ENCODE results near the gene TOMM6. TPM values are rescaled to one million over a fixed set of nuclear protein-coding genes. Genes with fewer than 3 reads are reported as not detected.

Gene TOMM6
- total RNA-seq, 1 donor from 2014 or later = 194 TPM

DNA sequence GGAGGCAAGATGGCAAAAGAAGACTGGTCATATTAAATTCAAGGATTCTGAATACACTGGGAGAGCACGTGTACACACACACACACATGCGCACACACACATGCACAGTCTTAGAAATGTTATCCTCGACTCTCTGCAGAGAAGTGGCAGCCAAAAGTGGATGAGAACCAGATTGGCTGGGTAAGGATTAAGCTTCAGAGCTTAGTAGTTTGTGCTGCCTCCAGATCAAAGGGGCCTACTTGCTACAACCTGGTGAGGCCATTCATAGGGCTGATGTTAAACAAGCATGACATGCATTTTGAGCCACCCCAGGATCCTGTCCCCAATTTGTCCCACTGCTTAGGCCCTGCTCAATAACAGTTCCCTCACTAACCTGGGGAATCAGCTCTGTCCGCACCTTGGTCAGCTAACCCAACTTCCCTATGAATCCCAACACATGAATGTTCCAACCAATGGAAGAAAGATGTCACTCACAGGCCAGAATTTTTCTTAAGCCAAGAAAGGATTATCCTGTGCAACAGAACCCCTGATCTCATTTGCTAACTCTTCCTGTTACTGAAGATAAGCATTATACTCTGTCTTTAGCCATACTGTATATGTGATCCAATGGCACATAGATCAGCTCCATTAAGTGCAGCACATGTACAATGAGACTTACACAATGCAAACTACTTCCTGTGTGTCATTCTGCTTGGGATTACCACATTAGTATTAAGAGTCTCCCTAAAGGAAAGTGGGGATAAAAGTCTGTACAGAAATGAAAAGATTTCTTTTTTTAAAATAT is 31.0 kb downstream of the TOMM6 start:
- intact Hi-C loops (cut with micrococcal nuclease) = no loop called here

DNA sequence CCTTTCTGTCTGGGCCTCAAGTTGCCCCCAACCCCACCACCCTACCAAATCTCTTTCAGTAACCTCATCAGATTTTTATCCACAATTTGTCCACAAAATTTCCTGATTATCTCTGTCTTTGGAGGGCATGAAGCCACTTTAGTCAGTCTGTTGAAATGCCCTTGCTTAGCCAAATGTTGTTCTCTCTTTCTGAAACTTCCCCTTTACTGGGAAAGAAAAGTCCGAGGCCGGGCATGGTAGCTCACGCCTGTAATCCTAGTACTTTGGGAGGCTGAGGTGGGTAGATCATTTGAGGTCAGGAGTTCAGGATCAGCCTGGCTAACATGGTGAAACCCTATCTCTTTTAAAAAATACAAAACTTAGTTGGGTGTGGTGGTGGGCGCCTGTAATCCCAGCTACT is 33.8 kb downstream of the TOMM6 start:
- intact Hi-C loops (cut with micrococcal nuclease) = no loop called here

DNA sequence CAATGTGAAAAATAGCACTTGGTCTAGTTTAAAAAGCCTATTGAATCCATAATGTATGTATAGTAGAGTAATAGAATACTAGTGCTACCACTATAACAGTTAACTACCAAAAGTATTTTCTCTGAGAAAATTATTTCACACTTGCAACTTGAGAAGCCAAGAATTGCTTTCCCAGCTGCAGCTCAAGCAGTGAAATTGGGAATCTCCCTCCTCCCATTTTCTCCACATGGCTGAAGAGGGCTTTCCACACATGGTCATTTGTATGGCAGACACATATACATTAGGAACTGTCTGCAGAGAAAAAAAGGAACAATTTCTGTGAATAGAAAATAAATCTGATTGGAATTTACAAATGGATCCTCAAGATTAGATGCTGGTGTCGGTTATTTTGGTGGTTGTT is 34.5 kb downstream of the TOMM6 start:
- intact Hi-C loops (cut with micrococcal nuclease) = no loop called here

DNA sequence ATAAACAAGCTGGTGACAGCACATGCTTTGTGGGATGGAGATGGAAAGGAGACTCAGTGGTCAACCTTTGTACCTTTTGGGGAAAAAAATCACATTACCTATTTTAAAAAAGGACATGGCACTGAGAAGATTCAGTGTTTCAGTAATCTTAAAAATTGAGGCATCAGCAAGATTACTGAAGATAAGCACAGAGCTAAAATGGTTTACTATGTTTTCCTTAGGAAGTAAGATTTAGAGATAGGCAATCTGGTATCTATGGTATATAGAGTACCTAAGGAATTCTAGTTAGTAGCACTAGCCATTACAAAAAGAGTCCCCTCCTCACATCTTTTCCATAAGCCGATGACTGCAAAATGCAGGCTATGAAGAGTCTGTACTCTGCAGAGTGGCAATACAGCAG is 35.7 kb downstream of the TOMM6 start:
- intact Hi-C loops (cut with micrococcal nuclease) = no loop called here

DNA sequence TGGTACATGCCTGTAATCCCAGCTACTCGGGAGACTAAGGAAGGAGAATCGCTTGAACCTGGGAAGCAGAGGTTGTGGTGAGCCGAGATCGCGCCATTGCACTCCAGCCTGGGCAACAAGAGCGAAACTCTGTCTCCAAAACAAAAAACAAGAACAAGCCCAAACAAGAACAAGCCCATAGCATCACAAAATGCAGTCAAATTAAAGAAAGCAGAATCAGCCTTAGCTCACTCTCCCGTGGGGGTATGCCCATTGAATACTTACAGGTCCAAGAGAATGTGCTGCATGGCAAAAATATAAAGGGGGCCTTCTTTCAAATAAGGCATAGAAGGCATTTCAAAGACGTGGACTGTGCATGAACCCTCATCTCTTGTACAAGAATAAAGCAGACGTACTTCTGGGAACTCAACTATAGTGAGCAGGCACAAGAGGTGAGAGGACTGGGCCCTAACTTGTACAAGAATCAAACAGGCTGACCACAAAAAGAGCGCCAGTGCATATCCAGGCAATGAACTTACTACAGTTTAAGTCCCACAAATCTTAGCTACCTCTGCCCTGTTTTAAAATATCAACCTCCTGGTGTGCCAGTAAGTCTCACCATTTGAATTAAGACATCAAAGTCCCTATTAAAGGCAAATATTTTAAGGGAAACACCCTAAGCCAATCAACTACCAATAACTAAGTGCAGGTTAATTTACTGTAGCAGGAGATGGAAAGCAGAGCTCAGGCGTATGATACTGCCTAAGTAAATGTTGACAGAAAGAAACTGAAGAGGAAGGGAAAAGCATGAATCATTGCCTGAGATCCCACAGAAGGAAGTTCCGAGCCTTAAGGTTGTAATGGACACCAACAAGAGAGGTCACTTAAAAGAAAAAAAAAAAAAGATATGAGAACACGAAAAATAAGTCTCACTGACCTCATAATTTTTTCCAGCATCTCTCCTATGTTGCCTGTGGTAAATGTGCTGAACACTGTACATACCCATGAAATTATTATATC is 37.4 kb downstream of the TOMM6 start:
- intact Hi-C loops (cut with micrococcal nuclease) = no loop called here

DNA sequence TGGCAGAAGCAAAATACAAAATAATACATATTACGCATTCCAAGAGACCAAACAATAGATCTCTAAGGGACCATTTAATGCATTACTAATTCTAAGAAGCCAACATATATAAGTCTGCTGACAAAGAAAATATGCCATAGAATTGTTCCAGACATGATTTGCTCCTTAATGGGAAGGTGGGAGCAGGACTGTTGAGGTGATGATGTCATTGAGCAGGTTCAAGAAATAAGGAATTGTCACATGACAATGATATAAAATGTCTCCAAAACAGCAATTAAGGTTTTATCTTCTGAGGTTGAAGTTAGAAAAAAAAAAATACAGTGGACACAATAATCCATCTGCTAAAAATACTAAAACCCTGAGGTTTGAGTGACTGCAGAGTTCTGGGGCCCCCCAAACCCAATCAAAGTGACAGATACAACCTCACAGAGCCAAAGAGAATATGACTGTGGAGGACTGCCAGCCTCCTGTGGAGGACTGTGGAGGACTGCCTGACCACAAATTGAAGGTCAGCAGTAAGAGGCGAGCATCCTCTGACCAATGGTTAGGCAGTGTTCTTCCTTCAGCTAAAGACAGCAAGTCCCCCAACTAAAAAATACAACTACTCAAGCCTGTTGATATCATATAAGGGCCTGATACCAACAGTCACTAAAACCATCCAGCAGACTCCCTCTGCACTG is 39.0 kb downstream of the TOMM6 start:
- intact Hi-C loops (cut with micrococcal nuclease) = no loop called here

DNA sequence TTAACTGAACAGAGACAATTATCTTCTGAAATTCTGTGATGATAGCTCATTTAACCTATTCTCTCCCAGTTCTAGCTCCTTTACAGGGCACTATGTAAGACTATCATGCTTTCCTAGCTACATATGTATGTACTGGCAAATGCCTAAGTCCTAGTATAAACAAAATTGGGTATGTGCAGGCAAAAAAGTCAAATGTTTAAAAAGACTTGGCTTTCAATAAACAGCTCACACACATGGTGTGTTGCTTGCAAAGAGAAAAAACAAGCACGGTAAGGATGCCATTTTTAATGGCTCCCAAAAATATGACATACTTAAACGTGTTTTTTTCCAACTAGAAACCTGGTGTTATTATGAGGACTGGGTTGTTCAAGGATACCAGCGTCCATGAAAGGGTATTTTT is 44.8 kb downstream of the TOMM6 start:
- intact Hi-C loops (cut with micrococcal nuclease) = no loop called here

DNA sequence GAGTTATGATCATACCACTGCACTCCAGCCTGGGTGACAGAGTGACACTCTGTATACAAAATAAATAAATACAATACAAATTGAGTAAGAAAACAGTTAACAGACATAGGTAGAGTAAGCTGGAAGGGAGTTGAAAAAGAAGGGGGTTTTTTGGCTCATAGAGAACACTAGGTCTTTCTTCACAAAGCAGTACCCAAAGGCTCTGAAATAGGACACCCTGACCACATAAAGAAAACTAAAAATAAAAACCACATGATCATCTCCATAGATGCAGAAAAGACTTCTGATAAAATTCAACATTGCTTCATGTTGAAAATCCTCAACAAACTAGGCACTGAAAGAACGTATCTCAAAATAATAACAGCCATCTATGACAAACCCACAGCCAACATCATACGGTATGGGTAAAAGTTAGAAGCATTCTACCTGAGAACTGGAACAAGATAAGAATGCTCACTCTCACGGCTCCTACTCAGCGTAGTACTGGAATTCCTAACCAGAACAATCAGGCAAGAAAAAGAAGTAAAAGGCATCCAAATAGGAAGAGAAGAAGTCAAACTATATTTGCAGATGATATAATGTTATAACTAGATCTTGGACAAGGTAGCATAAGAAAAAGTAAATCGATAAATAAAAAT is 48.6 kb downstream of the TOMM6 start:
- intact Hi-C loops (cut with micrococcal nuclease) = no loop called here

DNA sequence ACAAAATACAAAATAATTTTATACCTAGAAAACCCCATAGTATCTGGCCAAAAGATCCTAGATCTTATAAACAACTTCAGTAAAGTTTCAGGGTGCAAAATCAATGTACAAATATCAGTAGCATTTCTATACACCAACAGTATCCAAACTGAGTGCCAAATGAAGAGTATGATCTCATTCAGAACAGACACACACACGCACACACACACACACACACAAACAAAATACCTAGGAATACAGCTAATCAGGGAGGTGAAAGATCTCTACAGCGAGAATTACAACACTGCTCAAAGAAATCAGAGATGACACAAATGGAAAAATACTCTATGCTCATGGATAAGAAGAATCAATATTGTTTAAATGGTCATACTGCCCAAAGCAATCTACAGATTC is 49.2 kb downstream of the TOMM6 start:
- intact Hi-C loops (cut with micrococcal nuclease) = no loop called here

Other genes starting within 250 kb of the TOMM6 start
- 5.8 and 6.1 TPM in 2 replicates for gene FOXP4, start 241.3 kb upstream of the TOMM6 start, total RNA-seq
- not detected in 2 replicates for gene MDFI, start 149.2 kb upstream of the TOMM6 start, total RNA-seq
- gene TFEB, start 52.1 kb upstream of the TOMM6 start, total RNA-seq = 20.5 and 22.1 TPM in 2 replicates
- not detected in 2 replicates for gene PGC, start 40.3 kb upstream of the TOMM6 start, total RNA-seq
- gene FRS3, start 7.8 kb upstream of the TOMM6 start, total RNA-seq = 4.9 and 5.3 TPM in 2 replicates
- gene PRICKLE4, start 6.9 kb upstream of the TOMM6 start, total RNA-seq = 0.59 TPM in 1 of 2 replicates, not detected in the other
- 6.4 and 6.7 TPM in 2 replicates for gene USP49, start 107.7 kb downstream of the TOMM6 start, total RNA-seq
- 22.6 and 23.1 TPM in 2 replicates for gene MED20, start 133.4 kb downstream of the TOMM6 start, total RNA-seq
- gene BYSL, start 133.8 kb downstream of the TOMM6 start, total RNA-seq = 39.2 and 39.3 TPM in 2 replicates
- 468 and 481 TPM in 2 replicates for gene CCND3, start 154.1 kb downstream of the TOMM6 start, total RNA-seq

All from T-helper 1 cell treated with Interleukin-12 subunit alpha and Interleukin-12 subunit beta and Interleukin-4 antibody, amounts not matched to agents 30 ng/mL and 1 ng/mL, for 36 hours (primary cell).